ENCODE measurements around the gene LIN37.
"Not testable (repeated sequence)": the region's sequence is repeated elsewhere in the genome, so short reads cannot be mapped to it uniquely, and the experiment has no call there.

The LIN37 gene

GRCh38 chr19:35753634-35754369, 5.4 kb downstream of the LIN37 start:
- no peak for DNase-seq (ENCODE audit: low spot score)

GRCh38 chr19:35754370-35755130, 6.2 kb downstream of the LIN37 start:
- no peak for DNase-seq (ENCODE audit: low spot score)

- no peak for DNase-seq (ENCODE audit: low spot score)
Observed at GRCh38 chr19:35755131-35755549, 6.8 kb downstream of the LIN37 start.

- DNase-seq (ENCODE audit: low spot score), result peak; percentile 84
Observed at GRCh38 chr19:35755550-35756376, 7.4 kb downstream of the LIN37 start.

- DNase-seq (ENCODE audit: low spot score), result no peak
Observed at GRCh38 chr19:35756377-35757230, 8.2 kb downstream of the LIN37 start, which contains the start of gene HSPB6. HSPB6 (minus strand) TSS chr19:35757029; CDS start chr19:35757008, 21 bp downstream.

- peak; percentile 98 for DNase-seq (ENCODE audit: low spot score)
Observed at GRCh38 chr19:35757231-35757748, 8.9 kb downstream of the LIN37 start.

GRCh38 chr19:35757749-35758608, 9.6 kb downstream of the LIN37 start, which contains the start of gene PROSER3:
PROSER3 (plus strand) TSS chr19:35758176; CDS start chr19:35758216, 40 bp downstream.
- peak; percentile 99 for DNase-seq (ENCODE audit: low spot score)

- no peak for DNase-seq (ENCODE audit: low spot score)
Observed at GRCh38 chr19:35759697-35760096, 11.3 kb downstream of the LIN37 start.

- DNase-seq (ENCODE audit: low spot score), result no peak
Observed at GRCh38 chr19:35760711-35761349, 12.5 kb downstream of the LIN37 start.

GRCh38 chr19:35764432-35765315, 16.3 kb downstream of the LIN37 start:
- DNase-seq (ENCODE audit: low spot score), result no peak

GRCh38 chr19:35766571-35767104, 18.3 kb downstream of the LIN37 start:
- no peak for DNase-seq (ENCODE audit: low spot score)

- no peak for DNase-seq (ENCODE audit: low spot score)
Observed at GRCh38 chr19:35767288-35768081, 19.1 kb downstream of the LIN37 start.

GRCh38 chr19:35768082-35768421, 19.7 kb downstream of the LIN37 start:
- no peak for DNase-seq (ENCODE audit: low spot score)

GRCh38 chr19:35772362-35772761, 24.0 kb downstream of the LIN37 start:
- not testable (repeated sequence) for DNase-seq (ENCODE audit: low spot score)

GRCh38 chr19:35773020-35773806, 24.8 kb downstream of the LIN37 start:
- DNase-seq (ENCODE audit: low spot score), result no peak

- no peak for DNase-seq (ENCODE audit: low spot score)
Observed at GRCh38 chr19:35774274-35775045, 26.1 kb downstream of the LIN37 start.

Data from left forelimb (tissue), 1 donor.